GM12878 (cell line): Measurements from ENCODE around the gene IGFLR1. TPM values are rescaled to one million over a fixed set of nuclear protein-coding genes. Genes with fewer than 3 reads are reported as not detected.

Experiments used
- IRF5 ChIP-seq: fragments of 450-650 bp; IDR thresholded peaks from 2 replicates; pipeline ENCODE4 v1.6.1; 2017; ENCODE audit warnings: borderline replicate concordance
- RBBP5 ChIP-seq: fragments of 200-600 bp; sonication (generic); conservative IDR thresholded peaks from 2 replicates; pipeline ENCODE4 v1.6.1; 2016
- SRF ChIP-seq, 2 experiments: IDR thresholded peaks; 2 replicates each; pipeline ENCODE4 v1.6.1; 2011; ENCODE audit warnings: low read depth in 2 of 2, low read length in 2 of 2, mild to moderate bottlenecking in 1 of 2, moderate library complexity in 1 of 2
- polyA plus RNA-seq, 11 experiments: library from polyadenylated mRNA; depleted of rRNA in 4 of 11; unstranded in 6 of 11; stranded (reverse) in 5 of 11; fragments of >200 nt; fragmentation: Nextera tagmentation in 4 of 11; fragmentation: Illumina TruSeq in 1 of 11; extraction: Ambion mirVana in 4 of 11; extraction: Trizol in 1 of 11; gene quantifications; 1 replicate in 1 of 11; 2 replicates in 10 of 11; pipeline versions ENCODE4 v1.2.1 to v1.2.3, GENCODE V29; 2011 to 2016; ENCODE audit warnings: inconsistent platforms in 2 of 11, missing spikeins in 2 of 11, low read depth in 1 of 11
- total RNA-seq, 4 experiments: library from RNA; depleted of rRNA in 3 of 4; stranded (reverse); fragments of >200 nt in 3 of 4; fragmentation: Illumina TruSeq in 1 of 4; extraction: Trizol in 1 of 4; gene quantifications; 2 replicates each; pipeline versions ENCODE4 v1.2.1 to v1.2.3, GENCODE V29; 2013 to 2021
- TF ChIP-seq, protein P1 (sequence below): IDR thresholded peaks from 2 replicates; pipeline ENCODE4 v1.6.1; 2011; ENCODE audit warnings: mild to moderate bottlenecking, low read depth, low read length, moderate library complexity; ENCODE audit not compliant: insufficient replicate concordance
- TF ChIP-seq, protein P2 (sequence below): fragments of 450-650 bp; IDR thresholded peaks from 2 replicates; pipeline ENCODE4 v1.6.1; 2016; ENCODE audit warnings: mild to moderate bottlenecking, moderate library complexity, borderline replicate concordance

IGFLR1 gene
- total and polyA plus RNA-seq, 10 of the 15 experiments (the other 5 are each of a cell fraction or from before 2014, with no cell fraction given), result 2.5 to 39.9 (median 24.8) TPM

DNA sequence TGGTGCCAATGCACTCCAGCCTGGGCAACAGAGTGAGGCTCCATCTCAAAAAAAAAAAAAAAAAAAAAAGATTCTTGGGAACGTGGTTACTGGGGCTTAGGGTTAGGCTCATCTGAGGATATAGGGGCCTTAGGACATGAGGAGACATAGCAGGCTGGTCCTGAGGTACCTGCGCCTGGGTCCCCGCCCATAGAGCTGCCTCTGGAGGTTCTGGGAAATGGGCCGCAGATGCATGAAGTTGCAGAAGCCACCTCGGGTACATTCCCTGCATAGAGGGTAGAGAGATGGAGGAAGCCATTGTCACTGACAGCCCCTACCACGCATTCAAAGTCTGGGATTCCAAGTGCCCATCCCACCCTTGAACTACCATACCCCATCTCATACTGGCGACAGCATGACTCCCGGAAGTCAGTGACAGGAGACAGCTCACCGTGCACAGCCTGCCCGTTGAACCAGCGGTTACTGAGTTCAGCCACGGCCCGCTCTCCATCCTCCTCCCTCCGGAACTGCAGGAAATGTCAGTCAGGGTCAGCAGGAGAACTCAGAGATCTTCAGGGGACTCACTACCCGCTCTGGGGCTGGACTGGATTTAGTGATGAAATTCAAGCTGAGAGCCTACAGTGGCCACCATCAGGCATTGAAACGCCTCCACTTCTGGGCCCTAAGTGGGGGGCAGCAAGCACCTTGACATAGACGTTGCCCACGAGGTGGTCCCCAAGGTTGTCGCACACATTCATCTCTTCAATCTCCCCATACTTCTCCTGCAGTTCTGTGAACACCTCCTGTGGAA lies 1.6 kb upstream of the IGFLR1 start (continued):
- TF ChIP-seq IRF5, result no peak
- no peak for TF ChIP-seq RBBP5
- TF ChIP-seq, protein P1, sequence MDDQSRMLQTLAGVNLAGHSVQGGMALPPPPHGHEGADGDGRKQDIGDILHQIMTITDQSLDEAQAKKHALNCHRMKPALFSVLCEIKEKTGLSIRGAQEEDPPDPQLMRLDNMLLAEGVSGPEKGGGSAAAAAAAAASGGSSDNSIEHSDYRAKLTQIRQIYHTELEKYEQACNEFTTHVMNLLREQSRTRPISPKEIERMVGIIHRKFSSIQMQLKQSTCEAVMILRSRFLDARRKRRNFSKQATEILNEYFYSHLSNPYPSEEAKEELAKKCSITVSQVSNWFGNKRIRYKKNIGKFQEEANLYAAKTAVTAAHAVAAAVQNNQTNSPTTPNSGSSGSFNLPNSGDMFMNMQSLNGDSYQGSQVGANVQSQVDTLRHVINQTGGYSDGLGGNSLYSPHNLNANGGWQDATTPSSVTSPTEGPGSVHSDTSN, result no peak
- TF ChIP-seq, protein P2, sequence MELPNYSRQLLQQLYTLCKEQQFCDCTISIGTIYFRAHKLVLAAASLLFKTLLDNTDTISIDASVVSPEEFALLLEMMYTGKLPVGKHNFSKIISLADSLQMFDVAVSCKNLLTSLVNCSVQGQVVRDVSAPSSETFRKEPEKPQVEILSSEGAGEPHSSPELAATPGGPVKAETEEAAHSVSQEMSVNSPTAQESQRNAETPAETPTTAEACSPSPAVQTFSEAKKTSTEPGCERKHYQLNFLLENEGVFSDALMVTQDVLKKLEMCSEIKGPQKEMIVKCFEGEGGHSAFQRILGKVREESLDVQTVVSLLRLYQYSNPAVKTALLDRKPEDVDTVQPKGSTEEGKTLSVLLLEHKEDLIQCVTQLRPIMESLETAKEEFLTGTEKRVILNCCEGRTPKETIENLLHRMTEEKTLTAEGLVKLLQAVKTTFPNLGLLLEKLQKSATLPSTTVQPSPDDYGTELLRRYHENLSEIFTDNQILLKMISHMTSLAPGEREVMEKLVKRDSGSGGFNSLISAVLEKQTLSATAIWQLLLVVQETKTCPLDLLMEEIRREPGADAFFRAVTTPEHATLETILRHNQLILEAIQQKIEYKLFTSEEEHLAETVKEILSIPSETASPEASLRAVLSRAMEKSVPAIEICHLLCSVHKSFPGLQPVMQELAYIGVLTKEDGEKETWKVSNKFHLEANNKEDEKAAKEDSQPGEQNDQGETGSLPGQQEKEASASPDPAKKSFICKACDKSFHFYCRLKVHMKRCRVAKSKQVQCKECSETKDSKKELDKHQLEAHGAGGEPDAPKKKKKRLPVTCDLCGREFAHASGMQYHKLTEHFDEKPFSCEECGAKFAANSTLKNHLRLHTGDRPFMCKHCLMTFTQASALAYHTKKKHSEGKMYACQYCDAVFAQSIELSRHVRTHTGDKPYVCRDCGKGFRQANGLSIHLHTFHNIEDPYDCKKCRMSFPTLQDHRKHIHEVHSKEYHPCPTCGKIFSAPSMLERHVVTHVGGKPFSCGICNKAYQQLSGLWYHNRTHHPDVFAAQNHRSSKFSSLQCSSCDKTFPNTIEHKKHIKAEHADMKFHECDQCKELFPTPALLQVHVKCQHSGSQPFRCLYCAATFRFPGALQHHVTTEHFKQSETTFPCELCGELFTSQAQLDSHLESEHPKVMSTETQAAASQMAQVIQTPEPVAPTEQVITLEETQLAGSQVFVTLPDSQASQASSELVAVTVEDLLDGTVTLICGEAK, result no peak
- TF ChIP-seq SRF (IDR thresholded peaks at IDR 0.05; ENCODE audit: low read depth in 2 of 2, low read length in 2 of 2), result no peak
- TF ChIP-seq, all 136 proteins: peak for 0
